Measurements from ENCODE around the gene ABHD18.

The ABHD18 gene

GRCh38 chr4:127997534-127998388, 32.6 kb downstream of the ABHD18 start:
- Histone ChIP-seq H3K4me1 (ENCODE audit: control insufficient read depth in 1 of 2, insufficient read depth in 1 of 2, low read depth in 1 of 2, low read length in 1 of 2) (peaks cover 7 to 13% of the 10 kb centered on the region in 2 experiments), H3K9me3 (no peaks in the 10 kb centered on the region), H3K27me3 (no peaks in the 10 kb centered on the region), H3K4me3 (ENCODE audit: low read depth in 1 of 2, low read length in 1 of 2) (no peak overlapping the region), H3K27ac (peak overlapping the region; percentile 45), H3K36me3 (no peaks in the 10 kb centered on the region)
- TF ChIP-seq CTCF (IDR thresholded peaks at IDR 0.05) = no peak

- Histone ChIP-seq H3K4me1 (ENCODE audit: control insufficient read depth in 1 of 2, insufficient read depth in 1 of 2, low read depth in 1 of 2, low read length in 1 of 2) (no peaks in the 10 kb centered on the region), H3K27ac (no peak overlapping the region), H3K36me3 (peaks cover 17% of the 10 kb centered on the region), H3K4me3 (ENCODE audit: low read depth in 1 of 2, low read length in 1 of 2) (no peak overlapping the region), H3K27me3 (no peaks in the 10 kb centered on the region), H3K9me3 (no peaks in the 10 kb centered on the region)
- no peak for TF ChIP-seq CTCF (IDR thresholded peaks at IDR 0.05)
Measured at GRCh38 chr4:128006592-128006991, 41.4 kb downstream of the ABHD18 start.

GRCh38 chr4:128009428-128009827, 44.2 kb downstream of the ABHD18 start:
- no peaks in the 10 kb centered on the region for H3K9me3 ChIP-seq
- peaks cover 25% of the 10 kb centered on the region for H3K36me3 ChIP-seq
- H3K27me3 ChIP-seq = no peaks in the 10 kb centered on the region
- H3K4me3 ChIP-seq (ENCODE audit: low read depth in 1 of 2, low read length in 1 of 2) = no peak overlapping the region
- TF ChIP-seq CTCF (IDR thresholded peaks at IDR 0.05) = no peak
- H3K4me1 ChIP-seq (ENCODE audit: control insufficient read depth in 1 of 2, insufficient read depth in 1 of 2, low read depth in 1 of 2, low read length in 1 of 2) = no peaks in the 10 kb centered on the region
- no peak overlapping the region for H3K27ac ChIP-seq

DNA sequence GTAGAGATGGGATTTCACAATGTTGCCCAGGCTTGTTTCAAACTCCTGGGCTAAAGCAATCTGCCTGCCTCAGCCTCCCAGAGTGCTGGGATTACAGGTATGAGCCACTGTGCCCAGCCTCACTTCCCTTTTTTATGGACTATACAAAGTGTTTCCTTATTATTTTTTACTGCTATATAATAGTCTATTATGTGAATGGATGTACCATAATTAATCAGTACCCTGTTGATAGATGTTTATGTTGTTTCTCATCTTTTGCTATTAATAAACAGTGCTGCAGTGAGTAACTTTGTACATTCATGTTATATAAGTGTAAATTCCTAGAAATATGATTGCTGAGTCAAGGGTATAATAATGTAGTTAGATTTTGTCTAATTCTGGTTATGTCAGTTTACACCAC, 60.1 kb downstream of the ABHD18 start:
- H3K4me1 ChIP-seq (ENCODE audit: control insufficient read depth in 1 of 2, insufficient read depth in 1 of 2, low read depth in 1 of 2, low read length in 1 of 2) = no peaks in the 10 kb centered on the region
- no peaks in the 10 kb centered on the region for H3K27me3 ChIP-seq
- no peak for TF ChIP-seq CTCF (IDR thresholded peaks at IDR 0.05)
- H3K36me3 ChIP-seq = peaks cover 83% of the 10 kb centered on the region
- no peak overlapping the region for H3K27ac ChIP-seq
- no peaks in the 10 kb centered on the region for H3K9me3 ChIP-seq
- no peak overlapping the region for H3K4me3 ChIP-seq (ENCODE audit: low read depth in 1 of 2, low read length in 1 of 2)

GRCh38 chr4:128029907-128030306, 64.7 kb downstream of the ABHD18 start:
- peaks cover 62% of the 10 kb centered on the region for H3K36me3 ChIP-seq
- no peaks in the 10 kb centered on the region for H3K27me3 ChIP-seq
- no peaks in the 10 kb centered on the region for H3K4me1 ChIP-seq (ENCODE audit: control insufficient read depth in 1 of 2, insufficient read depth in 1 of 2, low read depth in 1 of 2, low read length in 1 of 2)
- H3K4me3 ChIP-seq (ENCODE audit: low read depth in 1 of 2, low read length in 1 of 2) = no peak overlapping the region
- H3K27ac ChIP-seq = no peak overlapping the region
- no peaks in the 10 kb centered on the region for H3K9me3 ChIP-seq
- TF ChIP-seq CTCF (IDR thresholded peaks at IDR 0.05) = no peak
